NCI-H1417 treated with DMSO at 0.1 percent for 48 hours (cell line): Measurements from ENCODE around the gene EEF1E1.
"Not testable (repeated sequence)": the region's sequence is repeated elsewhere in the genome, so short reads cannot be mapped to it uniquely, and the experiment has no call there.

Source experiments
- DNase-seq: peaks from one replicate; lab custom pipeline; 2025; lab: John Stamatoyannopoulos, UW

Gene EEF1E1

GRCh38 chr6:8063761-8064637, 38.3 kb downstream of the EEF1E1 start, which contains the start of gene BLOC1S5:
Gene BLOC1S5 (minus strand): TSS chr6:8064389. CDS start chr6:8064376, 13 bp downstream.
- peak; percentile 75 for DNase-seq

- no peak for DNase-seq
These were observed 40.6 kb downstream of the EEF1E1 start for GRCh38 chr6:8061736-8062135.

GRCh38 chr6:8060346-8060745, 42.0 kb downstream of the EEF1E1 start:
- DNase-seq, result no peak

- DNase-seq, result no peak
These were observed 43.2 kb downstream of the EEF1E1 start for GRCh38 chr6:8059129-8059528.

- DNase-seq, result no peak
These were observed 44.6 kb downstream of the EEF1E1 start for GRCh38 chr6:8057793-8058192.

- no peak for DNase-seq
These were observed 45.1 kb downstream of the EEF1E1 start for GRCh38 chr6:8057263-8057662.

GRCh38 chr6:8054276-8054675, 48.1 kb downstream of the EEF1E1 start:
- DNase-seq, result no peak

GRCh38 chr6:8047541-8048292, 54.6 kb downstream of the EEF1E1 start:
- no peak for DNase-seq

- DNase-seq, result not testable (repeated sequence)
These were observed 56.6 kb downstream of the EEF1E1 start for GRCh38 chr6:8045769-8046168.

- DNase-seq, result no peak
These were observed 59.1 kb downstream of the EEF1E1 start for GRCh38 chr6:8043221-8043620.

GRCh38 chr6:8041913-8042583, 60.3 kb downstream of the EEF1E1 start:
- no peak for DNase-seq

- not testable (repeated sequence) for DNase-seq
These were observed 68.2 kb downstream of the EEF1E1 start for GRCh38 chr6:8034107-8034506.

GRCh38 chr6:8030920-8031319, 71.4 kb downstream of the EEF1E1 start:
- DNase-seq, result no peak
